Tongue (tissue), 2 donors: ENCODE results near the gene REG1B. TPM values are rescaled to one million over a fixed set of nuclear protein-coding genes. Genes with fewer than 3 reads are reported as not detected.

Experiments used
- DNase-seq: peaks from one replicate; pipeline ENCODE4 v3.0.0-alpha.2; 2015
- total RNA-seq: library from RNA; depleted of rRNA; stranded (reverse); fragments of >200 nt; gene quantifications from one replicate; pipeline ENCODE4 v1.2.3, GENCODE V29; 2014

REG1B gene
- total RNA-seq: not detected

- no peak for DNase-seq
Measured at GRCh38 chr2:79087785-79088364, at the start of gene REG1B. TSS of gene REG1B (minus strand) at chr2:79087993. CDS start at chr2:79087612, 381 bp downstream.

- no peak for DNase-seq
Measured at GRCh38 chr2:79131687-79132086, 43.9 kb upstream of the REG1B start.

GRCh38 chr2:79129804-79130203 lies 42.0 kb upstream of the REG1B start:
- no peak for DNase-seq

- no peak for DNase-seq
Measured at GRCh38 chr2:79129260-79129659, 41.5 kb upstream of the REG1B start.

GRCh38 chr2:79128406-79128805 lies 40.6 kb upstream of the REG1B start:
- DNase-seq: no peak

- DNase-seq: no peak
Measured at GRCh38 chr2:79125721-79125985, 37.9 kb upstream of the REG1B start.

GRCh38 chr2:79124907-79125720 lies 37.3 kb upstream of the REG1B start:
- no peak for DNase-seq

GRCh38 chr2:79122676-79123075 lies 34.9 kb upstream of the REG1B start:
- DNase-seq: no peak

- DNase-seq: no peak
Measured at GRCh38 chr2:79120194-79120713, 32.5 kb upstream of the REG1B start, which contains the start of gene REG1A. TSS of gene REG1A (plus strand) at chr2:79120488. CDS start at chr2:79120862, 374 bp downstream.

GRCh38 chr2:79116997-79117928 lies 29.5 kb upstream of the REG1B start:
- no peak for DNase-seq

- DNase-seq: no peak
Measured at GRCh38 chr2:79114797-79115494, 27.2 kb upstream of the REG1B start.

GRCh38 chr2:79112269-79112668 lies 24.5 kb upstream of the REG1B start:
- no peak for DNase-seq

- no peak for DNase-seq
Measured at GRCh38 chr2:79105259-79105658, 17.5 kb upstream of the REG1B start.

- no peak for DNase-seq
Measured at GRCh38 chr2:79103214-79103613, 15.4 kb upstream of the REG1B start.

GRCh38 chr2:79101024-79101423 lies 13.2 kb upstream of the REG1B start:
- DNase-seq: no peak

GRCh38 chr2:79100285-79100684 lies 12.5 kb upstream of the REG1B start:
- no peak for DNase-seq

- no peak for DNase-seq
Measured at GRCh38 chr2:79099140-79099686, 11.4 kb upstream of the REG1B start.

GRCh38 chr2:79097843-79098242 lies 10.1 kb upstream of the REG1B start:
- DNase-seq: no peak

- no peak for DNase-seq
Measured at GRCh38 chr2:79090693-79091092, 2.9 kb upstream of the REG1B start.

- no peak for DNase-seq
Measured at GRCh38 chr2:79086255-79086654, 1.5 kb downstream of the REG1B start.

GRCh38 chr2:79085382-79085781 lies 2.4 kb downstream of the REG1B start:
- DNase-seq: no peak
